Stomach (tissue), 4 donors: Measurements from ENCODE around the gene CBX3.

Source experiments
- CTCF ChIP-seq, 7 experiments: fragments of 450-650 bp in 4 of 7; fragments of 200-600 bp in 3 of 7; sonication (generic) in 3 of 7; IDR thresholded peaks; one replicate each; pipeline ENCODE4 v1.5.1; 2016 to 2019; ENCODE audit warnings: antibody characterized with exemption in 7 of 7, control low read depth in 2 of 7, mild to moderate bottlenecking in 1 of 7
- EP300 ChIP-seq: sonication (generic); formaldehyde crosslinking; IDR thresholded peaks from one replicate; pipeline ENCODE4 v1.6.1; 2017; ENCODE audit warnings: antibody characterized with exemption
- POLR2A ChIP-seq, 4 donors: fragments of 450-650 bp; IDR thresholded peaks; one replicate each; pipeline ENCODE4 v1.6.1; 2016; ENCODE audit warnings: antibody characterized with exemption in 4 of 4, control low read depth in 2 of 4, mild to moderate bottlenecking in 1 of 4, moderate library complexity in 1 of 4
- POLR2AphosphoS5 ChIP-seq, 3 donors: sonication (generic); formaldehyde crosslinking; IDR thresholded peaks; one replicate each; pipeline ENCODE4 v1.6.1; 2016; ENCODE audit warnings: antibody characterized with exemption in 3 of 3

- no peak for TF ChIP-seq CTCF (IDR thresholded peaks at IDR 0.05)
- TF ChIP-seq POLR2A (IDR thresholded peaks at IDR 0.05): no peak
- TF ChIP-seq POLR2AphosphoS5 (IDR thresholded peaks at IDR 0.05): no peak
- no peak for TF ChIP-seq EP300
Measured at GRCh38 chr7:26200038-26200443, 1.5 kb upstream of the CBX3 start.
